Tibial artery (tissue), 4 donors: Measurements from ENCODE around the gene PLEKHN1.
"Not testable (repeated sequence)": the region's sequence is repeated elsewhere in the genome, so short reads cannot be mapped to it uniquely, and the experiment has no call there.

Source experiments
- DNase-seq, 2 donors: peaks; one replicate each; pipeline ENCODE4 v3.0.0-alpha.2; 2019
- H3K27ac ChIP-seq, 2 donors: fragments of 200-600 bp; sonication (generic) in 1 of 2; 1 replicate in 1 of 2; 2 replicates in 1 of 2; pipeline ENCODE4 v1.5.1; 2018 to 2019; ENCODE audit warnings: mild to moderate bottlenecking in 1 of 2
- H3K27me3 ChIP-seq, 2 donors: fragments of 200-600 bp; sonication (generic) in 1 of 2; one replicate each; pipeline versions ENCODE4 v1.5.1 to v1.6.0; 2016 to 2019
- H3K36me3 ChIP-seq, 3 donors: fragments of 200-600 bp; sonication (generic) in 2 of 3; one replicate each; pipeline ENCODE4 v1.5.1; 2016 to 2019; ENCODE audit warnings: mild to moderate bottlenecking in 2 of 3
- H3K4me1 ChIP-seq, 4 donors: fragments of 200-600 bp; sonication (generic) in 2 of 4; 1 replicate in 3 of 4; 2 replicates in 1 of 4; pipeline ENCODE4 v1.5.1; 2016 to 2019
- H3K4me3 ChIP-seq, 2 donors: fragments of 200-600 bp; sonication (generic) in 1 of 2; 1 replicate in 1 of 2; 2 replicates in 1 of 2; pipeline ENCODE4 v1.5.1; 2018 to 2019; ENCODE audit warnings: mild to moderate bottlenecking in 2 of 2
- H3K9me3 ChIP-seq, 3 donors: fragments of 200-600 bp; sonication (generic) in 1 of 3; one replicate each; pipeline ENCODE4 v1.5.1; 2016 to 2019
- intact Hi-C: fragments of 100-400 bp; cut with DNase I; formaldehyde crosslinking; loops from one replicate; pipeline ENCODE4 v1.15.0; 2023; ENCODE audit warnings: low total_unique reads
- TF ChIP-seq, protein P1 (sequence below), 2 experiments: fragments of 200-600 bp in 1 of 2; fragments of 450-650 bp in 1 of 2; IDR thresholded peaks; one replicate each; pipeline ENCODE4 v1.5.1; 2017 to 2019; ENCODE audit warnings: antibody characterized with exemption in 2 of 2, mild to moderate bottlenecking in 1 of 2, moderate library complexity in 1 of 2

PLEKHN1 gene

DNA sequence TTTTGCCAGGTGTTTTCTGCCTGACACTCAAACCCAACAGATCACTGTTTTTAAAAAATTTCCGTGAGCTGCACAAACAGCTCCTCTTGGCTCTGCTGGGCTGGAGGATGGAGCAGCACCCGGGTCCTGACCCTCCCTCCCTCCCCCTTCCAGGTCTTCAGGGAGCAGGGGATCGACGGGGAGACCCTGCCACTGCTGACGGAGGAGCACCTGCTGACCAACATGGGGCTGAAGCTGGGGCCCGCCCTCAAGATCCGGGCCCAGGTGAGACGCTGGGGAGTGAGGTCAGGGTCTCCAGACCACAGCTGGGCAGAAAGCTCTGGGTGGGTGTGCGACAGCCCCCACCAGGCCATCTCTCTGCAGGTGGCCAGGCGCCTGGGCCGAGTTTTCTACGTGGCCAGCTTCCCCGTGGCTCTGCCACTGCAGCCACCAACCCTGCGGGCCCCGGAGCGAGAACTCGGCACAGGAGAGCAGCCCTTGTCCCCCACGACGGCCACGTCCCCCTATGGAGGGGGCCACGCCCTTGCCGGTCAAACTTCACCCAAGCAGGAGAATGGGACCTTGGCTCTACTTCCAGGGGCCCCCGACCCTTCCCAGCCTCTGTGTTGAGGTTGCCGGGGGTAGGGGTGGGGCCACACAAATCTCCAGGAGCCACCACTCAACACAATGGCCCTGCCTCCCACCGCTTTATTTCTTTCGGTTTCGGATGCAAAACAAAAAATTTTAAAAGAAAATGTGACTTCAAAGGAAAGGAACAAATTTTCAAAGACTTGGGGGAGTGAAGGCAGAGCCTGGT is 22.5 kb upstream of the PLEKHN1 start:
- DNase-seq, result no peak
- Histone ChIP-seq H3K4me3 (no peak overlapping the region), H3K36me3 (peaks cover 18 to 52% (median 37%) of the 10 kb centered on the region in 3 donors), H3K9me3 (no peaks in the 10 kb centered on the region), H3K4me1 (peaks cover 0 to 37% (median 33%) of the 10 kb centered on the region in 4 donors), H3K27me3 (peaks cover 0 to 43% of the 10 kb centered on the region in 2 donors), H3K27ac (peak overlapping the region in 1 of 2 donors; percentile 28)
- TF ChIP-seq, protein P1, sequence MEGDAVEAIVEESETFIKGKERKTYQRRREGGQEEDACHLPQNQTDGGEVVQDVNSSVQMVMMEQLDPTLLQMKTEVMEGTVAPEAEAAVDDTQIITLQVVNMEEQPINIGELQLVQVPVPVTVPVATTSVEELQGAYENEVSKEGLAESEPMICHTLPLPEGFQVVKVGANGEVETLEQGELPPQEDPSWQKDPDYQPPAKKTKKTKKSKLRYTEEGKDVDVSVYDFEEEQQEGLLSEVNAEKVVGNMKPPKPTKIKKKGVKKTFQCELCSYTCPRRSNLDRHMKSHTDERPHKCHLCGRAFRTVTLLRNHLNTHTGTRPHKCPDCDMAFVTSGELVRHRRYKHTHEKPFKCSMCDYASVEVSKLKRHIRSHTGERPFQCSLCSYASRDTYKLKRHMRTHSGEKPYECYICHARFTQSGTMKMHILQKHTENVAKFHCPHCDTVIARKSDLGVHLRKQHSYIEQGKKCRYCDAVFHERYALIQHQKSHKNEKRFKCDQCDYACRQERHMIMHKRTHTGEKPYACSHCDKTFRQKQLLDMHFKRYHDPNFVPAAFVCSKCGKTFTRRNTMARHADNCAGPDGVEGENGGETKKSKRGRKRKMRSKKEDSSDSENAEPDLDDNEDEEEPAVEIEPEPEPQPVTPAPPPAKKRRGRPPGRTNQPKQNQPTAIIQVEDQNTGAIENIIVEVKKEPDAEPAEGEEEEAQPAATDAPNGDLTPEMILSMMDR (IDR thresholded peaks at IDR 0.05), result no peak
- intact Hi-C loops, result no loop called here

GRCh38 chr1:944341-945325 is 21.6 kb upstream of the PLEKHN1 start:
- Histone ChIP-seq H3K4me1 (peaks cover 0 to 33% (median 32%) of the 10 kb centered on the region in 4 donors), H3K27ac (no peak overlapping the region), H3K36me3 (peaks cover 24 to 61% (median 44%) of the 10 kb centered on the region in 3 donors), H3K9me3 (no peaks in the 10 kb centered on the region), H3K27me3 (peaks cover 0 to 36% of the 10 kb centered on the region in 2 donors), H3K4me3 (no peak overlapping the region)
- TF ChIP-seq, protein P1 (IDR thresholded peaks at IDR 0.05), result no peak
- no peak for DNase-seq
- intact Hi-C loops, result no loop called here

DNA sequence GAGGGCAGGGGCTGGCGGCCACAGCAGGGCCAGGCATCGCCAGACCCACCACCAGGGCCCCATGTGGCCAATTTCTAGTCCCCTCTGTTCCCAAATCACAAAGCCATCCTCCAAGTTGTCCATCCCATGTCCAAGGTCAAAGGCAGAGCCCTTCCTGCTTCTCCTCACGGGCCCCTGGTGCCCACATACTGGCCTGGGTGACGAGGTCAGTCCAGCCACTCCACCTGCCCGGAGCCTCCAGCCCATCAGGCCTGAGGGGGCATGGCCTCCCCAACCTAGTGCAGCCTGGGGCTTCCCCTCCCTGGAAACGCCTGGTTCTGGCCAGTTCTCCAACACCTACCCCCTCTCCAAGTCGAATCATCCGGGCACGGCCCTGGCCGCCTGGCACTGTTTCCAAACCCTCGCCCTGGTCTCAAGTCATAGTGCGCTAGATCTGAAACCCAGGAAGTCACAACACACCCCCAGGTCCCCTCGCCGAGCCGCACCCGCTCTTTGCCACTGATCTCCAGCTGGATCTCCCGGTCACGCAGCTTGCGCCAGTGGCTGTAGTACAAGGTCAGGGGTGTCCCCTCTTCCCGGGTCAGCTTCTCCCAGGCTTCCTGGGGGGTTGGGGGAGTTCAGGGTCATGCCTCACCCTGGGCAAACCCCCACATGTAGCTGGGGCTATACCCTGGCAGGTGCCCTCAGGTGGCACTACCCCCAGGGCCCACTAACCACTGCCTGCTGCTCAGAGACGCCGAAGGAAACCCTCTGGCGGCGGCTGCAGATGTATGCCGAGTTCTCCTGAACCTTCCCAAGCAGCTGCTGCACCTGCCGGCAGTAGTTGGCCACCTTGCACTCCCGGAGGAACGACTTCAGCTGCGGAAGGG is 20.4 kb upstream of the PLEKHN1 start:
- H3K36me3 ChIP-seq, result peaks cover 26 to 74% (median 57%) of the 10 kb centered on the region in 3 donors
- H3K27me3 ChIP-seq, result peaks cover 0 to 23% of the 10 kb centered on the region in 2 donors
- H3K27ac ChIP-seq, result no peak overlapping the region
- intact Hi-C loops, result no loop called here
- H3K4me3 ChIP-seq, result no peak overlapping the region
- no peak for DNase-seq
- H3K9me3 ChIP-seq, result no peaks in the 10 kb centered on the region
- TF ChIP-seq, protein P1 (IDR thresholded peaks at IDR 0.05), result no peak
- peaks cover 0 to 20% (median 20%) of the 10 kb centered on the region in 4 donors for H3K4me1 ChIP-seq

DNA sequence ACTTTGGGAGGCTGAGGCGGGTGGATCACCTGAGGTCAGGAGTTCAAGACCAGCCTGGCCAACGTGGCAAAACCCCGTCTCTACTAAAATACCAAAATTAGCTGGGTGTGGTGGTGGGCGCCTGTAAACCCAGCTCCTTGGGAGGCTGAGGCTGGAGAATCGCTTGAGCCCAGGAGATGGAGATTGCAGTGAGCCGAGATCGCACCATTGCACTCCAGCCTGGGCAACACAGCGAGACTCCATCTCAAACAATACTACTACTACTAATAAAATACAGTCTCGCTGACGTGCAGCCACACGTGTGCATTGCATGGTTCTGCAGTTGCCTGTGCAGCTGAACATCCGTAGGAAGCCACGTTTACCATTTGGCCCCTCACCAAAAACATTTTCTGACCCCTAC is 19.5 kb upstream of the PLEKHN1 start:
- Histone ChIP-seq H3K27me3 (peaks cover 0 to 15% of the 10 kb centered on the region in 2 donors), H3K36me3 (peaks cover 30 to 82% (median 66%) of the 10 kb centered on the region in 3 donors), H3K4me1 (peaks cover 0 to 12% (median 11%) of the 10 kb centered on the region in 4 donors)
- H3K9me3 ChIP-seq, intact Hi-C loops, H3K27ac ChIP-seq, H3K4me3 ChIP-seq, DNase-seq: not testable (repeated sequence)

GRCh38 chr1:947958-948357 is 18.3 kb upstream of the PLEKHN1 start:
- peaks cover 0 to under 1% (median under 1%) of the 10 kb centered on the region in 4 donors for H3K4me1 ChIP-seq
- no peak for DNase-seq
- TF ChIP-seq, protein P1 (IDR thresholded peaks at IDR 0.05), result no peak
- H3K4me3 ChIP-seq, result no peak overlapping the region
- H3K9me3 ChIP-seq, result no peaks in the 10 kb centered on the region
- no peak overlapping the region for H3K27ac ChIP-seq
- intact Hi-C loops, result no loop called here
- peaks cover 42 to 94% (median 77%) of the 10 kb centered on the region in 3 donors for H3K36me3 ChIP-seq
- peaks cover 0 to 3% of the 10 kb centered on the region in 2 donors for H3K27me3 ChIP-seq
